Fibroblast of the aortic adventitia (primary cell): ENCODE results near the gene RNF207. TPM values are rescaled to one million over a fixed set of nuclear protein-coding genes. Genes with fewer than 3 reads are reported as not detected.
A peak's percentile ranks its signal among the peaks of the same experiment; 100 is the strongest.

ENCODE experiments used
- DNase-seq: peaks from one replicate; pipeline ENCODE4 v3.0.0-alpha.2; 2010; ENCODE audit warnings: low read depth
- H3K4me3 ChIP-seq: 2 replicates; pipeline ENCODE4 v1.5.1; 2011; ENCODE audit warnings: low read depth, mild to moderate bottlenecking, control low read depth, low read length, moderate library complexity
- CTCF ChIP-seq: IDR thresholded peaks from 2 replicates; pipeline ENCODE4 v1.5.1; 2011; ENCODE audit warnings: mild to moderate bottlenecking, low read length, control low read depth, inconsistent platforms; ENCODE audit not compliant: insufficient read depth
- total RNA-seq: library from RNA; depleted of rRNA; stranded (reverse); fragments of >200 nt; gene quantifications from 2 replicates; pipeline ENCODE4 v1.2.3, GENCODE V29; 2012; ENCODE audit warnings: low replicate concordance

Gene RNF207
- total RNA-seq, 1 donor, result 7.8 TPM

- peak; percentile 49 for DNase-seq
Observed at GRCh38 chr1:6185635-6186382, 20.1 kb upstream of the RNF207 start.

GRCh38 chr1:6188466-6188865 lies 17.5 kb upstream of the RNF207 start:
- TF ChIP-seq CTCF, result no peak
- H3K4me3 ChIP-seq, result no peak overlapping the region
- no peak for DNase-seq

More at GRCh38 chr1:6185635-6186382, 20.1 kb upstream of the RNF207 start:
- H3K4me3 ChIP-seq, result no peak overlapping the region
- TF ChIP-seq CTCF, result peak; percentile 53

GRCh38 chr1:6191968-6192367 lies 14.0 kb upstream of the RNF207 start:
- no peak for DNase-seq
- no peak overlapping the region for H3K4me3 ChIP-seq
- TF ChIP-seq CTCF, result no peak

- DNase-seq, result no peak
- H3K4me3 ChIP-seq, result peak overlapping the region; percentile 95
- TF ChIP-seq CTCF, result no peak
Observed at GRCh38 chr1:6197746-6198427, 8.0 kb upstream of the RNF207 start.

- no peak for TF ChIP-seq CTCF
- H3K4me3 ChIP-seq, result peak overlapping the region; percentile 95
- no peak for DNase-seq
Observed at GRCh38 chr1:6198646-6199297, 7.1 kb upstream of the RNF207 start.

- peak; percentile 99 for DNase-seq
- no peak for TF ChIP-seq CTCF
- peak within 1 kb of the TSS; percentile 95 for H3K4me3 ChIP-seq
Observed at GRCh38 chr1:6199298-6200187, 6.4 kb upstream of the RNF207 start, which contains the start of gene RPL22. RPL22 (minus strand) TSS chr1:6199595; CDS start chr1:6199573, 22 bp downstream.
